Measurements from ENCODE around the gene BHLHE40.

DNA sequence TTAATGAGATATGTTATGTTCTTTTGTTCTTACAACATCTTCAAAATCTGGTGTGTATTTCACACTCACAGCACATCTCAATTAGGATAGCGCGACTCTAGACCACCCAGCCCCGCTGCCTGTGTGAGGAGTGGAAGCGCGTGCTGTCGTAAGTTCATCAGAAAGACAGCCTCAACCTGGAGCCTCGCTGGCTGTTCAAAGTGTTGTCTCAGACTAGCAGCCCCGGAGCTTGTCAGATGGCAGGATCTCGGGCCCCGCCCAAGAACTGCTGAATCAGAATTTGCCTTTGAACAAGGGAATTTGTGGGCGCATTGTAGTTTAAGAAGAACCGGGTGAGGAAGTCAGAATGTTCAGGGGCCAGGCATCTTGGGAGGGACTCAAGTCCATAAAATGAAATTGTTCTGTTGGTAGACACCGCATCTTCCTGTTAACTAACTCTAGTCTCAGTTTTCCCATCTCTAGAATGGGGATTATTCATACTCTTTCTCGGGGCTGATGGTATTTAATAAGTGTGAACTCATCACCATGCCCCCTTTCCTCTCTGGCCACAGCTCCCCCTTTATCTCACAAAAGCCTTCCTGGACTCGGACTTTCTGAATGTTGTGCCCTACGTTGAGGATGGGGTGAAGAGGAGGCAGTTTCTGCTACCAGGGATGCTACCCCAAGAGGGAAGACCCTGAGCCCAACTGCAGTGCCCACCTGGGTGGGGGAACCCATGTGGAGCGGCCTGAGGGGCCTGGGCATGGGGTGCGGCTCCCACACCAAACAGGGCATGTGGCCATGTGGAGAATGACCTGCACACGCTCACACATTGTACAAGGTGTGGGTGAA is 40.4 kb downstream of the BHLHE40 start:
- no peak for TF ChIP-seq SNAI2 (CRISPR knock-in tag; IDR thresholded peaks at IDR 0.05)
- TF ChIP-seq BACH2 (CRISPR knock-in tag; IDR thresholded peaks at IDR 0.05; ENCODE audit: borderline replicate concordance): no peak
